Liver (tissue), 9 donors: Measurements from ENCODE around the gene TMTC2. TPM values are rescaled to one million over a fixed set of nuclear protein-coding genes. Genes with fewer than 3 reads are reported as not detected.

ENCODE experiments used
- DNase-seq: peaks from one replicate; pipeline ENCODE4 v3.0.0-alpha.2; 2017; ENCODE audit warnings: low spot score
- H3K27ac ChIP-seq, 2 donors: one replicate each; pipeline ENCODE4 v1.7.0; 2013; ENCODE audit warnings: inconsistent platforms in 2 of 2, low read length in 2 of 2, control low read depth in 1 of 2, low read depth in 1 of 2, mild to moderate bottlenecking in 1 of 2
- H3K27me3 ChIP-seq, 4 donors: one replicate each; pipeline versions ENCODE4 v1.6.1 to v1.7.0; 2013; ENCODE audit warnings: low read length in 3 of 4, inconsistent platforms in 1 of 4, mild to moderate bottlenecking in 1 of 4, moderate library complexity in 1 of 4; ENCODE audit not compliant: control insufficient read depth in 4 of 4, insufficient read depth in 4 of 4
- H3K36me3 ChIP-seq, 4 donors: one replicate each; pipeline versions ENCODE4 v1.6.1 to v1.7.0; 2013; ENCODE audit warnings: low read length in 3 of 4, mild to moderate bottlenecking in 3 of 4, low read depth in 1 of 4, moderate library complexity in 1 of 4; ENCODE audit not compliant: control insufficient read depth in 4 of 4, insufficient read depth in 3 of 4
- H3K4me1 ChIP-seq, 4 donors: one replicate each; pipeline versions ENCODE4 v1.6.1 to v1.7.0; 2013; ENCODE audit warnings: low read length in 3 of 4, mild to moderate bottlenecking in 3 of 4, moderate library complexity in 1 of 4; ENCODE audit not compliant: control insufficient read depth in 4 of 4, insufficient read depth in 4 of 4
- H3K4me3 ChIP-seq, 3 donors: one replicate each; pipeline versions ENCODE4 v1.6.1 to v1.7.0; 2013; ENCODE audit warnings: low read length in 3 of 3, control low read depth in 1 of 3, low read depth in 1 of 3, mild to moderate bottlenecking in 1 of 3
- H3K9ac ChIP-seq, 2 donors: one replicate each; pipeline ENCODE4 v1.7.0; 2013; ENCODE audit warnings: low read length in 2 of 2, mild to moderate bottlenecking in 2 of 2, moderate library complexity in 2 of 2, control low read depth in 1 of 2, low read depth in 1 of 2
- H3K9me3 ChIP-seq, 4 donors: one replicate each; pipeline versions ENCODE4 v1.6.1 to v1.7.0; 2013; ENCODE audit warnings: low read length in 3 of 4; ENCODE audit not compliant: control insufficient read depth in 4 of 4
- ATF3 ChIP-seq: IDR thresholded peaks from 2 replicates; pipeline ENCODE4 v1.6.1; 2016; ENCODE audit warnings: antibody characterized with exemption
- EGR1 ChIP-seq, 2 donors: IDR thresholded peaks; 2 replicates each; pipeline ENCODE4 v1.6.1; 2016 to 2018; ENCODE audit warnings: antibody characterized with exemption in 2 of 2, low read depth in 2 of 2
- FOXA1 ChIP-seq: IDR thresholded peaks from 2 replicates; pipeline ENCODE4 v1.6.1; 2016; ENCODE audit warnings: antibody characterized with exemption
- NR2F2 ChIP-seq: IDR thresholded peaks from 2 replicates; pipeline ENCODE4 v1.6.1; 2016; ENCODE audit warnings: antibody characterized with exemption
- RAD21 ChIP-seq, 2 donors: IDR thresholded peaks; 2 replicates each; pipeline ENCODE4 v1.6.1; 2016; ENCODE audit warnings: antibody characterized with exemption in 2 of 2, mild to moderate bottlenecking in 2 of 2
- RXRA ChIP-seq, 2 donors: IDR thresholded peaks; 2 replicates each; pipeline ENCODE4 v1.6.1; 2017 to 2018; ENCODE audit warnings: antibody characterized with exemption in 2 of 2, mild to moderate bottlenecking in 1 of 2
- SP1 ChIP-seq: IDR thresholded peaks from 2 replicates; pipeline ENCODE4 v1.6.1; 2018; ENCODE audit warnings: antibody characterized with exemption, mild to moderate bottlenecking
- YY1 ChIP-seq: IDR thresholded peaks from 2 replicates; pipeline ENCODE4 v1.6.1; 2016; ENCODE audit warnings: antibody characterized with exemption, mild to moderate bottlenecking
- WGBS: extraction: QIAGEN DNeasy Blood & Tissue Kit; methylation state at CpG from one replicate; pipeline ENCODE4 v1.1.7; 2013; 5-methylcytosine and 5-hydroxymethylcytosine counted together
- polyA plus RNA-seq, 2 donors: library from polyadenylated mRNA; stranded (reverse) in 1 of 2; unstranded in 1 of 2; fragments of 200-250 nt in 1 of 2; fragments of >200 nt in 1 of 2; fragmentation: Nextera tagmentation in 1 of 2; extraction: Ambion mirVana in 1 of 2; gene quantifications; one replicate each; pipeline versions ENCODE4 v1.2.1 to v1.2.3, GENCODE V29; 2013 to 2015
- total RNA-seq, 2 donors: library from RNA; depleted of rRNA; stranded (reverse); fragments of >200 nt; gene quantifications; one replicate each; pipeline ENCODE4 v1.2.3, GENCODE V29; 2014
- TF ChIP-seq, protein P1 (sequence below): IDR thresholded peaks from 2 replicates; pipeline ENCODE4 v1.6.1; 2016; ENCODE audit warnings: antibody characterized with exemption, mild to moderate bottlenecking
- TF ChIP-seq, protein P2 (sequence below): IDR thresholded peaks from 2 replicates; pipeline ENCODE4 v1.6.1; 2016; ENCODE audit warnings: antibody characterized with exemption
- TF ChIP-seq, protein P3 (sequence below): fragments of 150-350 bp; IDR thresholded peaks from 2 replicates; pipeline ENCODE4 v1.5.1; 2017; ENCODE audit warnings: improper control_type of control experiment, low read depth, low read length; ENCODE audit not compliant: missing input control
- TF ChIP-seq, protein P4 (sequence below): IDR thresholded peaks from 2 replicates; pipeline ENCODE4 v1.6.1; 2016; ENCODE audit warnings: antibody characterized with exemption
- donor health status: healthy.
- donor health status: healthy.
- donor health status: healthy.
- donor health status: healthy.
- donor health status: healthy.

The TMTC2 gene
- total and polyA plus RNA-seq, 4 donors, result 0.36 to 3.0 (median 0.61) TPM

GRCh38 chr12:82931349-82932116, 244.8 kb downstream of the TMTC2 start:
- no peaks in the 10 kb centered on the region for H3K27me3 ChIP-seq
- H3K4me3 ChIP-seq, result no peak overlapping the region
- no peak overlapping the region for H3K9ac ChIP-seq
- no peak for DNase-seq
- TF ChIP-seq RAD21 (IDR thresholded peaks at IDR 0.05) (no peak), FOXA1 (no peak), RXRA (IDR thresholded peaks at IDR 0.05) (no peak), ATF3 (no peak), EGR1 (IDR thresholded peaks at IDR 0.05; ENCODE audit: low read depth in 2 of 2) (no peak)
- TF ChIP-seq, protein P1, sequence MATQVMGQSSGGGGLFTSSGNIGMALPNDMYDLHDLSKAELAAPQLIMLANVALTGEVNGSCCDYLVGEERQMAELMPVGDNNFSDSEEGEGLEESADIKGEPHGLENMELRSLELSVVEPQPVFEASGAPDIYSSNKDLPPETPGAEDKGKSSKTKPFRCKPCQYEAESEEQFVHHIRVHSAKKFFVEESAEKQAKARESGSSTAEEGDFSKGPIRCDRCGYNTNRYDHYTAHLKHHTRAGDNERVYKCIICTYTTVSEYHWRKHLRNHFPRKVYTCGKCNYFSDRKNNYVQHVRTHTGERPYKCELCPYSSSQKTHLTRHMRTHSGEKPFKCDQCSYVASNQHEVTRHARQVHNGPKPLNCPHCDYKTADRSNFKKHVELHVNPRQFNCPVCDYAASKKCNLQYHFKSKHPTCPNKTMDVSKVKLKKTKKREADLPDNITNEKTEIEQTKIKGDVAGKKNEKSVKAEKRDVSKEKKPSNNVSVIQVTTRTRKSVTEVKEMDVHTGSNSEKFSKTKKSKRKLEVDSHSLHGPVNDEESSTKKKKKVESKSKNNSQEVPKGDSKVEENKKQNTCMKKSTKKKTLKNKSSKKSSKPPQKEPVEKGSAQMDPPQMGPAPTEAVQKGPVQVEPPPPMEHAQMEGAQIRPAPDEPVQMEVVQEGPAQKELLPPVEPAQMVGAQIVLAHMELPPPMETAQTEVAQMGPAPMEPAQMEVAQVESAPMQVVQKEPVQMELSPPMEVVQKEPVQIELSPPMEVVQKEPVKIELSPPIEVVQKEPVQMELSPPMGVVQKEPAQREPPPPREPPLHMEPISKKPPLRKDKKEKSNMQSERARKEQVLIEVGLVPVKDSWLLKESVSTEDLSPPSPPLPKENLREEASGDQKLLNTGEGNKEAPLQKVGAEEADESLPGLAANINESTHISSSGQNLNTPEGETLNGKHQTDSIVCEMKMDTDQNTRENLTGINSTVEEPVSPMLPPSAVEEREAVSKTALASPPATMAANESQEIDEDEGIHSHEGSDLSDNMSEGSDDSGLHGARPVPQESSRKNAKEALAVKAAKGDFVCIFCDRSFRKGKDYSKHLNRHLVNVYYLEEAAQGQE, result no peak
- TF ChIP-seq, protein P2, sequence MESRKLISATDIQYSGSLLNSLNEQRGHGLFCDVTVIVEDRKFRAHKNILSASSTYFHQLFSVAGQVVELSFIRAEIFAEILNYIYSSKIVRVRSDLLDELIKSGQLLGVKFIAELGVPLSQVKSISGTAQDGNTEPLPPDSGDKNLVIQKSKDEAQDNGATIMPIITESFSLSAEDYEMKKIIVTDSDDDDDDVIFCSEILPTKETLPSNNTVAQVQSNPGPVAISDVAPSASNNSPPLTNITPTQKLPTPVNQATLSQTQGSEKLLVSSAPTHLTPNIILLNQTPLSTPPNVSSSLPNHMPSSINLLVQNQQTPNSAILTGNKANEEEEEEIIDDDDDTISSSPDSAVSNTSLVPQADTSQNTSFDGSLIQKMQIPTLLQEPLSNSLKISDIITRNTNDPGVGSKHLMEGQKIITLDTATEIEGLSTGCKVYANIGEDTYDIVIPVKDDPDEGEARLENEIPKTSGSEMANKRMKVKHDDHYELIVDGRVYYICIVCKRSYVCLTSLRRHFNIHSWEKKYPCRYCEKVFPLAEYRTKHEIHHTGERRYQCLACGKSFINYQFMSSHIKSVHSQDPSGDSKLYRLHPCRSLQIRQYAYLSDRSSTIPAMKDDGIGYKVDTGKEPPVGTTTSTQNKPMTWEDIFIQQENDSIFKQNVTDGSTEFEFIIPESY, result no peak
- TF ChIP-seq, protein P3, sequence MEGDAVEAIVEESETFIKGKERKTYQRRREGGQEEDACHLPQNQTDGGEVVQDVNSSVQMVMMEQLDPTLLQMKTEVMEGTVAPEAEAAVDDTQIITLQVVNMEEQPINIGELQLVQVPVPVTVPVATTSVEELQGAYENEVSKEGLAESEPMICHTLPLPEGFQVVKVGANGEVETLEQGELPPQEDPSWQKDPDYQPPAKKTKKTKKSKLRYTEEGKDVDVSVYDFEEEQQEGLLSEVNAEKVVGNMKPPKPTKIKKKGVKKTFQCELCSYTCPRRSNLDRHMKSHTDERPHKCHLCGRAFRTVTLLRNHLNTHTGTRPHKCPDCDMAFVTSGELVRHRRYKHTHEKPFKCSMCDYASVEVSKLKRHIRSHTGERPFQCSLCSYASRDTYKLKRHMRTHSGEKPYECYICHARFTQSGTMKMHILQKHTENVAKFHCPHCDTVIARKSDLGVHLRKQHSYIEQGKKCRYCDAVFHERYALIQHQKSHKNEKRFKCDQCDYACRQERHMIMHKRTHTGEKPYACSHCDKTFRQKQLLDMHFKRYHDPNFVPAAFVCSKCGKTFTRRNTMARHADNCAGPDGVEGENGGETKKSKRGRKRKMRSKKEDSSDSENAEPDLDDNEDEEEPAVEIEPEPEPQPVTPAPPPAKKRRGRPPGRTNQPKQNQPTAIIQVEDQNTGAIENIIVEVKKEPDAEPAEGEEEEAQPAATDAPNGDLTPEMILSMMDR, result no peak
- WGBS, result 91% methylated on average over 5 of the region's 5 CpGs
- no peak overlapping the region for H3K27ac ChIP-seq
- H3K36me3 ChIP-seq, result no peaks in the 10 kb centered on the region
- no peaks in the 10 kb centered on the region for H3K9me3 ChIP-seq
- no peaks in the 10 kb centered on the region for H3K4me1 ChIP-seq

DNA sequence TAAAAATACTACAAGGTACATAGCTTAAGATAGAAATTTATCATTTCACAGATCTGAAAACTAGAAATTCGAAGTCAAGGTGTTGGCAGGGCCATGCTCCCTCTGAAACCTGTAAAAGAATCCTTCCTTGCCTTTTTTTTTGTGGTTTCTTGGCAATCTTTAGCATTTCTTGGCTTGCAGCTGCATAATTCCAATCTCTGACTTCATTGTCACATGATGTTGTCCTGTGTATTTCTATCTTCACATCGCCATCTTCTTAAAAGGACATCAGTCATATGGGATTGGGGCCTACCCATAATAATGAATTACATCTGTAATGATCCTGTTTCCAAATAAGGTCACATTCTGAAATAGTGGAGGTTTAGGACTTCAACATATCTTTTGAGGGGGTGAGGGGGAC, 250.4 kb downstream of the TMTC2 start:
- H3K4me1 ChIP-seq, result no peaks in the 10 kb centered on the region
- no peak for DNase-seq
- TF ChIP-seq YY1 (no peak), NR2F2 (no peak), RAD21 (IDR thresholded peaks at IDR 0.05) (no peak), SP1 (no peak), EGR1 (IDR thresholded peaks at IDR 0.05; ENCODE audit: low read depth in 2 of 2) (no peak)
- TF ChIP-seq, protein P4, sequence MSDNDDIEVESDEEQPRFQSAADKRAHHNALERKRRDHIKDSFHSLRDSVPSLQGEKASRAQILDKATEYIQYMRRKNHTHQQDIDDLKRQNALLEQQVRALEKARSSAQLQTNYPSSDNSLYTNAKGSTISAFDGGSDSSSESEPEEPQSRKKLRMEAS, result no peak
- no peak overlapping the region for H3K27ac ChIP-seq
- no peaks in the 10 kb centered on the region for H3K27me3 ChIP-seq
- H3K9ac ChIP-seq, result no peak overlapping the region
- no peaks in the 10 kb centered on the region for H3K36me3 ChIP-seq
- no peak overlapping the region for H3K4me3 ChIP-seq
- no peaks in the 10 kb centered on the region for H3K9me3 ChIP-seq
- 46% methylated on average over 2 of the region's 2 CpGs for WGBS
